Measurements from ENCODE around the gene KLRC4. TPM values are rescaled to one million over a fixed set of nuclear protein-coding genes. Genes with fewer than 3 reads are reported as not detected.
A peak's percentile ranks its signal among the peaks of the same experiment; 100 is the strongest.
"Not testable (repeated sequence)": the region's sequence is repeated elsewhere in the genome, so short reads cannot be mapped to it uniquely, and the experiment has no call there.

KLRC4 gene
- total RNA-seq, 1 experiment from 2014 or later: 2.1 TPM

DNA sequence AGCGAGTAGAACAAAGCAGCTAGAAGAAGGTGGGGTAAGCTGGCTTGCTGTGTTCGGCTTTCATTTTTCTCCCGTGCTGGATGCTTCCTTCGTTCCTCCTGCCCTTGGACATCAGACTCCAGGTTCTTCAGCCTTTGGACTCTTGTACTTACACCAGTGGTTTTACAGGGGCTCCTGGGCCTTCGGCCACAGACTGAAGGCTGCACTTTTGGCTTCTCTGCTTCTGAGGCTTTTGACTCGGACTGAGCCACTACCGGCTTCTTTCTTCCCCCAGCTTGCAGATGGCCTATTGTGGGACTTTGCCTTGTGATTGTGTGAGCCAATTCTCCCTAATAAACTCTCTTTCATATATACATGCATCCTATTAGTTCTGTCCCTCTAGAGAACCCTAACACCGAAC, 16.4 kb upstream of the KLRC4 start:
- H3K9me3 ChIP-seq (ENCODE audit: control insufficient read depth in 1 of 2, insufficient read depth in 1 of 2, low read depth in 1 of 2, low read length in 2 of 2); CTCF ChIA-PET; H3K4me2 ChIP-seq (ENCODE audit: low read length); H3K27me3 ChIP-seq (ENCODE audit: insufficient read depth, low read length); H3K36me3 ChIP-seq (ENCODE audit: control insufficient read depth in 1 of 2, insufficient read depth in 2 of 2, low read length in 2 of 2); H3K4me1 ChIP-seq (ENCODE audit: control insufficient read depth in 1 of 2, insufficient read depth in 2 of 2, low read length in 2 of 2); BruUV-seq (replicated peaks); intact Hi-C loops (cut with micrococcal nuclease); H3K4me3 ChIP-seq (replicated peaks in 1 of 2; ENCODE audit: low read depth in 1 of 2, low read length in 2 of 2); H2AFZ ChIP-seq (ENCODE audit: low read depth, low read length, poor library complexity, severe bottlenecking); RAD21 ChIA-PET (ENCODE audit: low non-redundant PET in 1 of 2, low total read pairs in 2 of 2, uncharacterized antibody in 2 of 2, unreplicated experiment in 2 of 2); ATAC-seq; H3K9ac ChIP-seq (ENCODE audit: low read length); H3K79me2 ChIP-seq (ENCODE audit: insufficient read depth, low read length); H4K20me1 ChIP-seq (ENCODE audit: insufficient read depth); DNase-seq (ENCODE audit: low read depth, low spot score); H3K9me2 ChIP-seq (ENCODE audit: insufficient read depth): not testable (repeated sequence)
- peak overlapping the region; percentile 18; the same call in 1 of the 2 replicates for H3K27ac ChIP-seq (ENCODE audit: low read depth, low read length)
- POLR2A ChIA-PET: interaction anchor here (0.7 kb wide), 1 partner anchor 15 kb away, joined by 3 read pairs; no protein-coding TSS in a partner anchor

DNA sequence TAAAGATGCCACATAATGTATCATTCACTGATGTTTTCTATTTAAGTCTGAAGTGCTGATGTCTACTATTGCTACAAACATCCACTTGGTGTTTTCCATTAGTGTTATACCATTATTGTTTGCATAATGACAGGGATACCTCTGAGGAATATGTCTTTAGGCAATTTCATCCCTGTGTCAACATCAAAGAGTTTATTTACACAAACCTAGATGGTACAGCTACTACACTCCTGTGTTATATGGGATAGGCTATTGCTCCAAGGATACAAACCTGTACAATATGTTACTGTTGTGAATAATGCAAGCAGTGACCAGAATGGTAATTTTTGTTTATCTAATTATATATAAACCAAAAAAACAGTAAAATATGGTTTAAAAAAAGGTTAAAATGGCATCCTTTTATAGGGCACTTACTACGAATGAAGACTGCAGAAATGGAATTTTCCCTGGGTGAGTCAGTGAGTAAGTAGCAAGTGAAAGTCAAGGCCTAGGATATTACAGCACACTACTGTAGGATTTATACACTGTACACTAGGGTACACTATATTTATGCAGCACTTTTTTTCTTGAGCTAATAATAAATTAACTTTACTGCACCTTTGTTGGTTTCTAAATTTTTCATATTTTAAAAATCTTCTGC, 14.8 kb upstream of the KLRC4 start:
- BruUV-seq (replicated peaks); H3K9me2 ChIP-seq (ENCODE audit: insufficient read depth); H3K4me2 ChIP-seq (ENCODE audit: low read length); POLR2A ChIA-PET; H4K20me1 ChIP-seq (ENCODE audit: insufficient read depth); H3K4me3 ChIP-seq (replicated peaks in 1 of 2; ENCODE audit: low read depth in 1 of 2, low read length in 2 of 2); H3K27me3 ChIP-seq (ENCODE audit: insufficient read depth, low read length); H3K36me3 ChIP-seq (ENCODE audit: control insufficient read depth in 1 of 2, insufficient read depth in 2 of 2, low read length in 2 of 2); H3K4me1 ChIP-seq (ENCODE audit: control insufficient read depth in 1 of 2, insufficient read depth in 2 of 2, low read length in 2 of 2); H3K9me3 ChIP-seq (ENCODE audit: control insufficient read depth in 1 of 2, insufficient read depth in 1 of 2, low read depth in 1 of 2, low read length in 2 of 2); intact Hi-C loops (cut with micrococcal nuclease); H3K9ac ChIP-seq (ENCODE audit: low read length); RAD21 ChIA-PET (ENCODE audit: low non-redundant PET in 1 of 2, low total read pairs in 2 of 2, uncharacterized antibody in 2 of 2, unreplicated experiment in 2 of 2); H3K27ac ChIP-seq (ENCODE audit: low read depth, low read length); H2AFZ ChIP-seq (ENCODE audit: low read depth, low read length, poor library complexity, severe bottlenecking); DNase-seq (ENCODE audit: low read depth, low spot score); H3K79me2 ChIP-seq (ENCODE audit: insufficient read depth, low read length); CTCF ChIA-PET: not testable (repeated sequence)
- peak; percentile 67 for ATAC-seq

DNA sequence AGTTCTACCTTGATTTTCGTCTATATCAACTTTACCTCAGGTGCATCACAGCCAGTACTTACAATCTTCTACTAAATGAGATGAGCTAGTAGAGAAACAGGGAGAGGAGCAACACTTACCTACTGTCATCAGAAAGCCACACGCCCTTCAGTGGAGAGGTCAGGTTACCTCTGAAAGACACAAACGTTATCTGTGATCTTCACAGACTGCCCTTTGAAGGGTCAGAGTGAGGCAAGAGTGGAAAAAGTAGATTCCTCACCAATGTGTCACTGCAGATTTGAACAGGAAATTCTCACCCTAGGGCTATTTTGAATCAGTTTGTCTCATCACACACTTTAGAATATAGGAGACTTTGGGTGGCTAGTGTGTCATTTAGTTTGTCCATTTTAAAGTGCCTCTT, 12.6 kb upstream of the KLRC4 start:
- H3K9me3 ChIP-seq (ENCODE audit: control insufficient read depth in 1 of 2, insufficient read depth in 1 of 2, low read depth in 1 of 2, low read length in 2 of 2); H3K4me1 ChIP-seq (ENCODE audit: control insufficient read depth in 1 of 2, insufficient read depth in 2 of 2, low read length in 2 of 2); H3K27me3 ChIP-seq (ENCODE audit: insufficient read depth, low read length); H3K36me3 ChIP-seq (ENCODE audit: control insufficient read depth in 1 of 2, insufficient read depth in 2 of 2, low read length in 2 of 2); BruUV-seq (replicated peaks); H4K20me1 ChIP-seq (ENCODE audit: insufficient read depth); POLR2A ChIA-PET; DNase-seq (ENCODE audit: low read depth, low spot score); H3K9ac ChIP-seq (ENCODE audit: low read length); H3K4me3 ChIP-seq (replicated peaks in 1 of 2; ENCODE audit: low read depth in 1 of 2, low read length in 2 of 2); H3K79me2 ChIP-seq (ENCODE audit: insufficient read depth, low read length); intact Hi-C loops (cut with micrococcal nuclease); CTCF ChIA-PET; H2AFZ ChIP-seq (ENCODE audit: low read depth, low read length, poor library complexity, severe bottlenecking); H3K9me2 ChIP-seq (ENCODE audit: insufficient read depth); RAD21 ChIA-PET (ENCODE audit: low non-redundant PET in 1 of 2, low total read pairs in 2 of 2, uncharacterized antibody in 2 of 2, unreplicated experiment in 2 of 2): not testable (repeated sequence)
- ATAC-seq: peak; percentile 85
- H3K4me2 ChIP-seq (ENCODE audit: low read length): peak overlapping the region; percentile 32
- TF ChIP-seq SP1 (IDR thresholded peaks at IDR 0.05; ENCODE audit: low read depth) (peak; percentile 33; the same call in 1 of the 2 replicates), JUND (IDR thresholded peaks at IDR 0.05) (peak; percentile 51), CEBPB (IDR thresholded peaks at IDR 0.05; ENCODE audit: low read depth) (peak; percentile 69), TCF7L2 (IDR thresholded peaks at IDR 0.05; ENCODE audit: borderline replicate concordance, extremely low read depth, insufficient read depth, insufficient read length) (peak; percentile 51)
- H3K27ac ChIP-seq (ENCODE audit: low read depth, low read length): peak overlapping the region; percentile 35; the same call in 1 of the 2 replicates

Measured in HCT116 (cell line).